H9 (cell line): ENCODE results near the gene ITPRIPL1. TPM values are rescaled to one million over a fixed set of nuclear protein-coding genes. Genes with fewer than 3 reads are reported as not detected.

Source experiments
- DNase-seq: peaks from one replicate; pipeline ENCODE4 v3.0.0-alpha.2; 2017
- H2AFZ ChIP-seq: one replicate; pipeline ENCODE4 v1.6.1; 2013; ENCODE audit warnings: mild to moderate bottlenecking, low read length, control low read depth, moderate library complexity
- H2AK5ac ChIP-seq: 2 replicates; pipeline ENCODE4 v1.6.1; 2013; ENCODE audit warnings: low read length, control low read depth, mixed read lengths; ENCODE audit not compliant: insufficient read length
- H2BK120ac ChIP-seq: one replicate; pipeline ENCODE4 v1.6.1; 2013; ENCODE audit warnings: low read depth, mild to moderate bottlenecking, low read length, control low read depth, inconsistent platforms; ENCODE audit not compliant: poor library complexity, severe bottlenecking
- H2BK12ac ChIP-seq: 2 replicates; pipeline ENCODE4 v1.6.1; 2013; ENCODE audit warnings: low read length, control low read depth, mixed read lengths, low read depth; ENCODE audit not compliant: insufficient read length
- H2BK15ac ChIP-seq: 2 replicates; pipeline ENCODE4 v1.6.1; 2013; ENCODE audit warnings: low read depth, low read length, control low read depth
- H2BK20ac ChIP-seq: one replicate; pipeline ENCODE4 v1.6.1; 2013; ENCODE audit warnings: low read depth, mild to moderate bottlenecking, low read length, control low read depth, inconsistent platforms; ENCODE audit not compliant: poor library complexity, severe bottlenecking
- H2BK5ac ChIP-seq: 2 replicates; pipeline ENCODE4 v1.6.1; 2013; ENCODE audit warnings: low read length, control low read depth, mixed read lengths; ENCODE audit not compliant: insufficient read length
- H3K14ac ChIP-seq: 2 replicates; pipeline ENCODE4 v1.6.1; 2013; ENCODE audit warnings: low read length, control low read depth; ENCODE audit not compliant: insufficient read depth
- H3K18ac ChIP-seq: 2 replicates; pipeline ENCODE4 v1.6.1; 2013; ENCODE audit warnings: low read depth, mild to moderate bottlenecking, mixed read lengths, low read length, control low read depth; ENCODE audit not compliant: insufficient read length
- H3K23ac ChIP-seq: 2 replicates; pipeline ENCODE4 v1.6.1; 2013; ENCODE audit warnings: low read length, control low read depth, mixed read lengths, low read depth; ENCODE audit not compliant: insufficient read length
- H3K23me2 ChIP-seq: 2 replicates; pipeline ENCODE4 v1.6.1; 2013; ENCODE audit warnings: low read depth, mild to moderate bottlenecking, mixed read lengths, low read length, control low read depth; ENCODE audit not compliant: insufficient read length, poor library complexity, severe bottlenecking
- H3K27ac ChIP-seq: 2 replicates; pipeline ENCODE4 v1.5.1; 2013; ENCODE audit warnings: low read length, control low read depth, mixed read lengths, low read depth; ENCODE audit not compliant: insufficient read length
- H3K27me3 ChIP-seq: 2 replicates; pipeline ENCODE4 v1.6.1; 2013; ENCODE audit warnings: low read length, control low read depth, inconsistent platforms; ENCODE audit not compliant: insufficient read depth
- H3K4ac ChIP-seq: 2 replicates; pipeline ENCODE4 v1.6.1; 2013; ENCODE audit warnings: low read depth, mild to moderate bottlenecking, control low read depth, inconsistent platforms, low read length, moderate library complexity
- H3K4me1 ChIP-seq: 2 replicates; pipeline ENCODE4 v1.6.1; 2013; ENCODE audit warnings: low read length, control low read depth, inconsistent platforms; ENCODE audit not compliant: insufficient read depth
- H3K4me2 ChIP-seq: 2 replicates; pipeline ENCODE4 v1.6.1; 2013; ENCODE audit warnings: low read length, control low read depth, mixed read lengths; ENCODE audit not compliant: insufficient read length, insufficient read depth
- H3K56ac ChIP-seq: 2 replicates; pipeline ENCODE4 v1.6.1; 2013; ENCODE audit warnings: low read depth, mild to moderate bottlenecking, mixed read lengths, low read length, control low read depth; ENCODE audit not compliant: insufficient read length
- H3K79me1 ChIP-seq: 2 replicates; pipeline ENCODE4 v1.6.1; 2013; ENCODE audit warnings: low read depth, mild to moderate bottlenecking, moderate library complexity, low read length, control low read depth, inconsistent platforms; ENCODE audit not compliant: insufficient read depth, poor library complexity, severe bottlenecking
- H3K79me2 ChIP-seq: 2 replicates; pipeline ENCODE4 v1.6.1; 2013; ENCODE audit warnings: low read length, control low read depth, inconsistent platforms; ENCODE audit not compliant: insufficient read depth
- H3K9ac ChIP-seq: 2 replicates; pipeline ENCODE4 v1.6.1; 2013; ENCODE audit warnings: low read length, control low read depth, mixed read lengths; ENCODE audit not compliant: insufficient read length; ENCODE audit errors: extremely low read depth
- H3K9me3 ChIP-seq: one replicate; pipeline ENCODE4 v1.6.1; 2013; ENCODE audit warnings: low read depth, low read length, inconsistent platforms; ENCODE audit not compliant: control insufficient read depth
- H3T11ph ChIP-seq: one replicate; pipeline ENCODE4 v1.6.1; 2013; ENCODE audit warnings: mild to moderate bottlenecking, low read length, control low read depth, inconsistent platforms
- H4K20me1 ChIP-seq: one replicate; pipeline ENCODE4 v1.6.1; 2013; ENCODE audit not compliant: control insufficient read depth, insufficient read length, insufficient read depth
- H4K5ac ChIP-seq: 2 replicates; pipeline ENCODE4 v1.6.1; 2013; ENCODE audit warnings: low read depth, mild to moderate bottlenecking, mixed read lengths, low read length, control low read depth; ENCODE audit not compliant: insufficient read length
- H4K8ac ChIP-seq: replicated peaks from 2 replicates; pipeline ENCODE4 v1.6.1; 2013; ENCODE audit warnings: low read length, control low read depth, mixed read lengths, low read depth; ENCODE audit not compliant: insufficient read length
- H4K91ac ChIP-seq: 2 replicates; pipeline ENCODE4 v1.6.1; 2013; ENCODE audit warnings: low read depth, mild to moderate bottlenecking, moderate library complexity, mixed read lengths, low read length, control low read depth; ENCODE audit not compliant: insufficient read length
- H3K27ac Mint-ChIP-seq, 3 experiments: 2 replicates in 2 of 3; 3 replicates in 1 of 3; pipeline ENCODE4 v1.8.0; 2020 to 2021; ENCODE audit warnings: mixed read lengths in 3 of 3, mild to moderate bottlenecking in 1 of 3, moderate library complexity in 1 of 3
- H3K27me3 Mint-ChIP-seq: 2 replicates; pipeline ENCODE4 v1.8.0; 2021; ENCODE audit warnings: low read depth, mild to moderate bottlenecking, moderate library complexity, mixed read lengths
- H3K36me3 Mint-ChIP-seq, 3 experiments: 2 replicates in 2 of 3; 3 replicates in 1 of 3; pipeline ENCODE4 v1.8.0; 2020 to 2021; ENCODE audit warnings: low read depth in 3 of 3, mixed read lengths in 3 of 3; ENCODE audit not compliant: insufficient read depth in 1 of 3
- H3K4me1 Mint-ChIP-seq, 2 experiments: 2 replicates each; pipeline ENCODE4 v1.8.0; 2020; ENCODE audit warnings: mixed read lengths in 2 of 2
- H3K4me3 Mint-ChIP-seq, 2 experiments: 2 replicates in 1 of 2; 3 replicates in 1 of 2; pipeline ENCODE4 v1.8.0; 2020 to 2021; ENCODE audit warnings: mild to moderate bottlenecking in 2 of 2, mixed read lengths in 2 of 2, moderate library complexity in 1 of 2
- H3K9me3 Mint-ChIP-seq, 2 experiments: 2 replicates in 1 of 2; 3 replicates in 1 of 2; pipeline ENCODE4 v1.8.0; 2020; ENCODE audit warnings: mild to moderate bottlenecking in 2 of 2, mixed read lengths in 2 of 2, moderate library complexity in 1 of 2
- WGBS: extraction: QIAGEN DNeasy Blood & Tissue Kit; methylation state at CpG from one replicate; pipeline ENCODE4 v1.1.7; 2013; ENCODE audit warnings: missing lambda C conversion rate, low lambda C conversion rate, mixed read lengths; ENCODE audit not compliant: insufficient read length; ENCODE audit errors: extremely low coverage; 5-methylcytosine and 5-hydroxymethylcytosine counted together
- total RNA-seq: library from RNA; stranded (reverse); gene quantifications from 2 replicates; pipeline ENCODE4 v1.2.1, GENCODE V29; 2021
- TF ChIP-seq, protein P1 (sequence below): fragments of 200-600 bp; sonication (generic); conservative IDR thresholded peaks from 3 replicates; pipeline ENCODE4 v1.8.0; 2021; ENCODE audit warnings: antibody characterized with exemption, mild to moderate bottlenecking

The ITPRIPL1 gene
- total RNA-seq, 1 experiment from 2014 or later: 16.3 TPM

GRCh38 chr2:96317584-96317997, 7.5 kb upstream of the ITPRIPL1 start:
- no peak overlapping the region for H2BK20ac ChIP-seq
- no peak overlapping the region for H3K56ac ChIP-seq
- no peak overlapping the region for H4K5ac ChIP-seq
- H2BK15ac ChIP-seq: no peak overlapping the region
- Mint-ChIP-seq H3K36me3 (no peaks in the 10 kb centered on the region; a peak in 1 of 7 replicates), H3K4me3 (no peak overlapping the region), H3K27me3 (peaks cover 63% of the 10 kb centered on the region), H3K4me1 (peaks cover 7 to 10% of the 10 kb centered on the region in 2 experiments), H3K27ac (no peak overlapping the region), H3K9me3 (no peaks in the 10 kb centered on the region; a peak in 1 of 5 replicates)
- H3K23ac ChIP-seq: no peak overlapping the region
- H3K18ac ChIP-seq: no peak overlapping the region
- no peaks in the 10 kb centered on the region for H3K4me1 ChIP-seq
- H2BK12ac ChIP-seq: no peak overlapping the region
- H2BK5ac ChIP-seq: no peak overlapping the region
- H3K79me1 ChIP-seq: no peaks in the 10 kb centered on the region
- H4K8ac ChIP-seq: no peak overlapping the region
- no peak for DNase-seq
- H3K4ac ChIP-seq: no peak overlapping the region
- H4K20me1 ChIP-seq: no peaks in the 10 kb centered on the region
- no peaks in the 10 kb centered on the region for H3K9me3 ChIP-seq
- H2AK5ac ChIP-seq: no peak overlapping the region
- no peak overlapping the region for H2BK120ac ChIP-seq
- H3K14ac ChIP-seq: no peak overlapping the region
- no peak overlapping the region for H4K91ac ChIP-seq
- peaks cover 11% of the 10 kb centered on the region for H3K23me2 ChIP-seq
- H3K27ac ChIP-seq: no peak overlapping the region
- TF ChIP-seq, protein P1, sequence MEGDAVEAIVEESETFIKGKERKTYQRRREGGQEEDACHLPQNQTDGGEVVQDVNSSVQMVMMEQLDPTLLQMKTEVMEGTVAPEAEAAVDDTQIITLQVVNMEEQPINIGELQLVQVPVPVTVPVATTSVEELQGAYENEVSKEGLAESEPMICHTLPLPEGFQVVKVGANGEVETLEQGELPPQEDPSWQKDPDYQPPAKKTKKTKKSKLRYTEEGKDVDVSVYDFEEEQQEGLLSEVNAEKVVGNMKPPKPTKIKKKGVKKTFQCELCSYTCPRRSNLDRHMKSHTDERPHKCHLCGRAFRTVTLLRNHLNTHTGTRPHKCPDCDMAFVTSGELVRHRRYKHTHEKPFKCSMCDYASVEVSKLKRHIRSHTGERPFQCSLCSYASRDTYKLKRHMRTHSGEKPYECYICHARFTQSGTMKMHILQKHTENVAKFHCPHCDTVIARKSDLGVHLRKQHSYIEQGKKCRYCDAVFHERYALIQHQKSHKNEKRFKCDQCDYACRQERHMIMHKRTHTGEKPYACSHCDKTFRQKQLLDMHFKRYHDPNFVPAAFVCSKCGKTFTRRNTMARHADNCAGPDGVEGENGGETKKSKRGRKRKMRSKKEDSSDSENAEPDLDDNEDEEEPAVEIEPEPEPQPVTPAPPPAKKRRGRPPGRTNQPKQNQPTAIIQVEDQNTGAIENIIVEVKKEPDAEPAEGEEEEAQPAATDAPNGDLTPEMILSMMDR: no peak
- H3T11ph ChIP-seq: no peak overlapping the region
- H3K79me2 ChIP-seq: no peaks in the 10 kb centered on the region
- H3K27me3 ChIP-seq: peaks cover 13% of the 10 kb centered on the region; the same call in 1 of the 2 replicates
- no CpG with 5 or more reads among the region's 4 CpGs for WGBS
- no peak overlapping the region for H3K4me2 ChIP-seq
- H2AFZ ChIP-seq: no peak overlapping the region
- no peak overlapping the region for H3K9ac ChIP-seq
